D721Med (cell line): ENCODE measurements around the gene GFRA4.

Experiments
- DNase-seq: peaks from one replicate; pipeline ENCODE4 v3.0.0; 2011; ENCODE audit warnings: low spot score; ENCODE audit not compliant: insufficient read length
- FAIRE-seq: peaks from 2 replicates; lab custom pipeline; 2011; peaks lifted over from hg19 to GRCh38; lab: Jason Lieb, UNC
- CTCF ChIP-seq: IDR thresholded peaks from 2 replicates; pipeline ENCODE4 v1.5.1; 2012; ENCODE audit warnings: mild to moderate bottlenecking, control low read depth; ENCODE audit not compliant: insufficient read depth; ENCODE audit errors: missing control alignments

GFRA4 gene

GRCh38 chr20:3673221-3674070 lies 10.2 kb upstream of the GFRA4 start:
- FAIRE-seq (no peak), DNase-seq (no peak)
- no peak for TF ChIP-seq CTCF

- no peak for FAIRE-seq
- DNase-seq = no peak
- TF ChIP-seq CTCF = no peak
Observed at GRCh38 chr20:3672547-3673171, 9.5 kb upstream of the GFRA4 start.

- FAIRE-seq = no peak
- TF ChIP-seq CTCF = no peak
- no peak for DNase-seq
Observed at GRCh38 chr20:3671986-3672546, 8.9 kb upstream of the GFRA4 start.

- FAIRE-seq = no peak
- DNase-seq = no peak
Observed at GRCh38 chr20:3670945-3671344, 7.7 kb upstream of the GFRA4 start.

GRCh38 chr20:3670511-3670910 lies 7.3 kb upstream of the GFRA4 start:
- no peak for TF ChIP-seq CTCF
- DNase-seq (no peak), FAIRE-seq (no peak)

More at GRCh38 chr20:3670945-3671344, 7.7 kb upstream of the GFRA4 start:
- TF ChIP-seq CTCF = no peak

- TF ChIP-seq CTCF = no peak
- no peak for DNase-seq
- no peak for FAIRE-seq
Observed at GRCh38 chr20:3669710-3670367, 6.6 kb upstream of the GFRA4 start.
